SK-MEL-5 (cell line): Measurements from ENCODE around the gene STX8. TPM values are rescaled to one million over a fixed set of nuclear protein-coding genes. Genes with fewer than 3 reads are reported as not detected.
"Not testable (repeated sequence)": the region's sequence is repeated elsewhere in the genome, so short reads cannot be mapped to it uniquely, and the experiment has no call there.

Source experiments
- DNase-seq: peaks from one replicate; pipeline ENCODE4 v3.0.0-alpha.2; 2016; ENCODE audit warnings: low read depth, low spot score
- in situ Hi-C: cut with HindIII; loops from 2 replicates; pipeline ENCODE4 v1.10.0; 2016; ENCODE audit warnings: low sequenced_read_pairs, high pct_unique_total_duplicates, low pct_unique_long_range_greater_than_20kb
- total RNA-seq: library from RNA; depleted of rRNA; stranded (reverse); fragments of >200 nt; shearing (Covaris generic); gene quantifications from 2 replicates; pipeline ENCODE4 v1.2.3, GENCODE V29; 2014

STX8 gene
- total RNA-seq, 1 experiment from 2014 or later: 138 TPM

GRCh38 chr17:9566739-9567138, 8.9 kb downstream of the STX8 start:
- DNase-seq, in situ Hi-C loops: not testable (repeated sequence)

DNA sequence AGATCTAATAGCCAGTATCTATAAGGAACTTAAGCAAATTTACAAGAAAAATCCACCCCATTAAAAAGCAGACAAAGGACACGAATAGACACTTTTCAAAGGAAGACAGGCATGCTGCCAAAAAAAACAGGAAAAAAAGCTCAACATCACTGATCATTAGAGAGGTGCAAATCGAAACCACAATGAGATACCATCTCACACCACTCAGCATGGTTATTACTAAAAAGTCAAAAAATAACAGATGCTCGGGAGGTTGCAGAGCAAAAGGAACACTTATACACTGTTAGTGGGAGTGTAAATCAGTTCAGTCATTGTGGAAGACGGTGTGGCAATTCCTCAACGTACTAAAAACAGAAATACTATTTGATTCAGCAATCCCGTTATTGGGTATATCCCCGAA, 9.6 kb downstream of the STX8 start:
- DNase-seq: no peak
- in situ Hi-C loops: no loop called here

GRCh38 chr17:9564104-9564503, 11.5 kb downstream of the STX8 start:
- in situ Hi-C loops: no loop called here
- DNase-seq: no peak

DNA sequence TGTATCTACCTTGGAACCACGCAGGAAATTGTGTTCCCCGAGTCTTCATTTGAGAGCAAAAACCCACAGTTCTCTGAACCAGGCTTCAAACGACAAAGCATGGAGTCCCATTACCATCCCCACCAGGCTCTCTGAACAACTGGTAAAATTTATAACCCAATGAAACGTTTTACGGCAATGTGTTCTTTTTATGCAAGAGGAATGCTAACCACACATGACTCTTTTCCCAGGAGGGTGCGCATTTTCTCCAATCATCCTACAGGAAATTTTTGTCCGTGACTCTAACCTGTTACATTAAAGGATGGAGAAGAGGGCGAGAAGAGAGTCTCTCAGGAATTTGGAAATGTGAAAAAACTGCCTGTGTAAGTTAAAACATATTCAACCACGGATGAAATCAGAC, 17.8 kb downstream of the STX8 start:
- in situ Hi-C loops: no loop called here
- no peak for DNase-seq

- in situ Hi-C loops: no loop called here
- DNase-seq: peak; percentile 26
Measured at GRCh38 chr17:9557161-9557755, 18.4 kb downstream of the STX8 start.

GRCh38 chr17:9554715-9555114, 20.9 kb downstream of the STX8 start:
- in situ Hi-C loops: not testable (repeated sequence)
- peak; percentile 84 for DNase-seq

GRCh38 chr17:9553596-9553995, 22.0 kb downstream of the STX8 start:
- DNase-seq: no peak
- in situ Hi-C loops: no loop called here

GRCh38 chr17:9553181-9553580, 22.4 kb downstream of the STX8 start:
- in situ Hi-C loops: no loop called here
- DNase-seq: no peak

DNA sequence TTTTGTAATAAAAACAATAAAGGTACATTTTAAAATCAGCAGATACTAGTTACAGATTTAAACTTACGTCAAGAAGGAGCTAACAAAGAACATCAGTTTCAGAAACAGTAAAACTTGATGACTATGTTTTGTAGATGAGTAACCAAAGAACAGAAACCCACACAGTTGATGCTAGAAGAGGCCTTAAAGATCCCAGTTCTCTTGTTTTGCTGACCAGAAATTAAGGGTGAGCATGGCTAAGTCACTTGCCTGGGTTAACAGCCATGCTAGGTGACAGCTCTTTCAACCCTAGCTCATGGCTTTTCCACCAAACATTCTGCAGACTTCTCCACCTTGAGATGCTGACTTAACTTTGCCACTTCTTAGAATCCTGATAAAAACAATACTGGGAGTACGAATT, 26.4 kb downstream of the STX8 start:
- in situ Hi-C loops: no loop called here

DNA sequence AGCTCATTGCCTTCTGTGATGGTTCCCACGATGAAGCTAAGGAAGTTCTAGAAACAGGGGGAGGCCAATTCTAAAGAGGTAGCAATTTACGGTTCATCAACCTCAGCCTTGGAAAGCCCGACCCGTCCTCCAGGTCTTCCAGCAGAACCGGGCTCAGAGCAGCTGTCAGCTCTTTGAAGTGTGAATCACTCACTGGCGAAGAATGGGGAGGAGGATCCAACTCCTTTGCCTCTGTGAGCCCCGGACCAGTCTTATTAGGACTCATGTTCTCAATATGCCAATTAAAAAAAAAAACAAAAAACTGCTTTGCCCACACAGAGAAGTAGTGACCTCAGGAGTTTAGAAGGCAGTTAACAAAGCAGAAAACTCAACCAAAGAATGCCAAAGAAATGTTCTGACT, 31.4 kb downstream of the STX8 start:
- in situ Hi-C loops: no loop called here
- no peak for DNase-seq

More for the DNA sequence above, 26.4 kb downstream of the STX8 start:
- DNase-seq: no peak

GRCh38 chr17:9541718-9542117, 33.9 kb downstream of the STX8 start:
- in situ Hi-C loops: no loop called here

DNA sequence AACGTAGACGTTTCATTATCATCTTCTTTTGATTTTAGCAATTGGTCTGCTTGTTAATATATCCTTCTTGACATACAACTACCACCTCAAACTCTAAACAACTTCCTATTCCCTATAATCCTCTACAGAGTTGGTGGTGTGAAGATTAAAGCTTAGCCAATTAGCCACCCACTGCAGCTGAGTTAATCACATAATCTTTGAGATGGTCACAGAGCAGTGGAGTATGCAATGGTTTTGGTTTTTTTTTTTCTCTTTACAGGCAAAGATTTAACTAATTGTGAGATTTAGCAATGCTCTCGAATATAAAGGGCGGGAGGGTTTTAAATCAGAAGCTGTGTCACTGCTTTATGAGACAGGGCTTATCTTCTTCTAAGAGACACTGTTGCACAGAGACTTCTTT, 37.0 kb downstream of the STX8 start:
- no peak for DNase-seq
- in situ Hi-C loops: no loop called here

More at GRCh38 chr17:9541718-9542117, 33.9 kb downstream of the STX8 start:
- DNase-seq: no peak

GRCh38 chr17:9537177-9537776, 38.3 kb downstream of the STX8 start:
- in situ Hi-C loops: no loop called here
- DNase-seq: no peak

DNA sequence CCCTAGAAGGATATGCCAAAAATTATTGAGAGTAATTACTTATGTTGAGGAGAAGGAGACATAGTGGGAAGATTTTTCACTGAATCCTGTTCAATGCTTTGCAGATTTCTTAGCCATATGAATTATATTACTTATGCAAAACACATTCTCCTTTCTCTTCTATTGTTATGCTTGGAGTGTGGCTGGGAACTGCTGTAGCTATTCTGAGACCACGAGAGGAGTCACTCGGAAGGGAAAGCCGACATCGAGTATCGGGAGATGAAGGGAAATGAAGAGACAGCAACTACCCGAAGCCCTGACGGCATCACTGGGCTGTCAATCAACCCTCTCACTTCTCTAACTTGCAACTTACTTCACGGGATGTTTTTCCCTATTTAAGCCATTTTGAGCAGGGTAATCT, 39.6 kb downstream of the STX8 start:
- no peak for DNase-seq
- in situ Hi-C loops: no loop called here

DNA sequence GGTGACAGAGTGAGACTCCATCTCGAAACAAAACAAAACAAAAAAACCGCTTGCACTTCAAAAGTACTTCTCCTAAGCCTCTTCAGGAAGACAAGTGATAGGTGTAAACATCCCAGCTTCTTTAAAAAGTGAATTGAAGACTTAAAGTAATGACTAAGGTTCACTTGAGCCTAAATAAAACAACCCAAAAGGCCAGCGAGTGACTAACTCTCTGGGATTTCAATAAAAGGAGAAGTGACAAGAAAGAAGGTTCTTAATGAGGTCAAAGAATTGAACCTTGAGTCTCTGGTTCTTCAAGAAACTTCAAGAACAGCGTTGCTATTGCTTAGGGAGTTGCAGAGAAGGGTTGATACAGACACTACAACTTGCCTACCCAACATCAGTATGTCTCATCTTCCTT, 42.2 kb downstream of the STX8 start:
- in situ Hi-C loops: no loop called here
- no peak for DNase-seq

DNA sequence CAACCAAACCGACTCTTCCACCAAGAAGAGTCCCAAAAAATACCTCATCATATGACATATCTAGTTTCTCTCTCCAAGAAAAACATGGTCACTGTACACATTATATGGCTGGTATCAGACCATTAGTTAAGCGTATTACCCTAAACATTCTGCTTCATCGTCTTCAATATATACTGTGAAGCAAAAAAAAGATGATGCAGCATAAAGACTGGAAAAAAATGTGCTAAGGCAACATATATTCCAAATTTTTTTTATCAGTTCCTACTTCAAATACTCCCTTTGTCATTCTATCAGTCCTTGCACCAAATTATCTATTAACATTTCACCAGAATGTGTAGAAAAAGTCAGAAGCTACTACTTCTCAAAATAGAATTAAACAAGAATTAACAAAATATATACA, 42.9 kb downstream of the STX8 start:
- in situ Hi-C loops: no loop called here
- no peak for DNase-seq

DNA sequence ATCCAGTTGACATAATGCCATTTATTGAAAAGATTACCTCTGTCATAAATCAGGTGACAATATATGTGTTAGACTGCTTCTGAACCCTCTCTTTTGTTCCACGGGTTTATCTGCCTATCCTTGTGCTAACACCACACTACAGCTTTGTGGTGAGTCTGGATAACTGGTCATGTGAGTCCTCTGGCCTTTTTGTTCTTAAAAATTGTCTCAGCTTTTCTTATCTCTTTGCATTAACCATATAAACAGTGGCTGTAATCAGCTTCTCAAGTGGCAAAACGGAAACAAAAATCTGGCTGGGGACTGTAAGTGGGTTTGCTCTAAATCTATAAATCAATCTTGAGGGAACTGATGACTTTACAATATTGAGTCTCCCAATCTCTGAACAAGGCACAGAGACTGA, 44.6 kb downstream of the STX8 start:
- in situ Hi-C loops: no loop called here
- DNase-seq: peak; percentile 72

DNA sequence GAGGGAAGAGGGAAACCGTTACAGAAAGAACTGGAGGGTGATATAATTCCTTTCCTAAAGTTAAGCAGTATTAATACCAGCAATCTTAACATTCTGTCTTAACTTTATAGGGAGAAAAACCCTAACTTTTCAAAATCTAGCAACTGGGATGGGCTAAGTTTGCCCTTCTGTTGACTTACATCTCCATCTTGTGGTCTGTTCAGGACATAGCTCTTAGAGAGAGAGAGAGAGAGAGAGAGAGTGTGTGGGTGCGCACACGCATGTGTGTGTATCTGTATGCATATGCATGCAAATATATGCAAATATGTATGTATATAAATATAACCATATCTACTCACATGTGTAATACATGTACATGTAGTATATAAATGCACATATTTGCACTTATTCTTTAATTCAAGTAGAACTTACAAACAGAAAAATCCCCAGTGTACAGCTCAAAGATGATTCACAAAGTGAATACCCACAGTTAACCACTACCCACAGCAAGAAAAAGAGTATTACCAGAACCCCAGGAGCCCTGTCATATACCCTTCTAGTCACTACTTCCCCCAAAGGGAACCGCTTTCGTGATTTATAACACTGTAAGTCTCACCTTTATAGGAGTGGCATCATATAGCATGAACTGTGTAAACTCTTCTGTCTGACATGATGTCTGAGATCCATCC, 46.5 kb downstream of the STX8 start:
- in situ Hi-C loops: no loop called here
- DNase-seq: peak; percentile 55

GRCh38 chr17:9527788-9528187, 47.8 kb downstream of the STX8 start:
- DNase-seq: no peak
- in situ Hi-C loops: no loop called here
